Measurements from ENCODE around the gene CYSRT1.

The CYSRT1 gene

DNA sequence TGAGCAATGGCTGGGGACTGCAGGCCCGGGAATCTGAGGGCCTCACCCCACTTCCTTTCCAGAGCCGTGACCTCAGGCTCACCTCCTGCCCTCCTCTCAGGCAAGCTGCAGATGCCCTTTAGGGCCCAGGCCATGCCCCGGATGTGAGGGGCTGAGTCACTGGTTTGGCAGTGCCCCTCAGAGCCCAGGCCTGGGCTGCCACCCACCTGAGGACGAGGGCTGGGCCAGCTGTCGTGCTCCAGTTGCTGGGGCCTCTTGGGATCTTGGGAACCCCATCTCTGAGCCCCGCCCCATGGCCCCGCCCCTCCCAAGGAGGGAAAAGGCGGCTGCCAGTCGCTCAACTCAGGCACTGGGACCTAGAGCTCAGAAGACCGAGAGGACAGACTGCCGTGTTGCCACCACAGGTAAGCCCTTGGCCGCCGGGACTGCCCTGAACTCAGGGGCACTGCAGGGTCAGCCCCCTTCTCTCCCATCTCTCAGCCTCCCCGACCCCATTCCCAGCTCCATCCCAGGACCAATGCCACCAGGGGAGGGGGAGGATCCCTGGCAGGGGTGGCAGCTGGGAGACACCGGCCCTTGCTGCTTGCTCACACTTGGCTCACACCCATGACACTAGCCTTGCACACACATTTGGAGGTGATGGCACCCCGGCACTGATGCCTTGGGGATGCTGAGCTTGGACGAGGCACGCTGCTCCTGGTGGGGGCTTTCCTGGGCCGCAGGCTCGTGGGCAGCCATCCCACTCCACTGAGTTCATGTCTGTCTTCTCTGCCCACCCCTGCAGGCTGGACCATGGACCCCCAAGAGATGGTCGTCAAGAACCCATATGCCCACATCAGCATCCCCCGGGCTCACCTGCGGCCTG lies at the start of gene CYSRT1:
Gene CYSRT1, plus strand, starts transcription at position 345 of the 865 bp plus-strand sequence. Its CDS starts 448 bp downstream, at position 793.
- H3K4me1 Mint-ChIP-seq (ENCODE audit: low read depth), result peaks cover 5% of the 10 kb centered on the region
- no peaks in the 10 kb centered on the region for H3K9me3 Mint-ChIP-seq (ENCODE audit: low read depth)
- H3K4me3 Mint-ChIP-seq, result peak within 1 kb of the TSS; percentile 80
- H3K27me3 Mint-ChIP-seq, result peaks cover 2% of the 10 kb centered on the region
- H3K27ac Mint-ChIP-seq, result peak within 1 kb of the TSS; percentile 50
- no peaks in the 10 kb centered on the region for H3K36me3 Mint-ChIP-seq

DNA sequence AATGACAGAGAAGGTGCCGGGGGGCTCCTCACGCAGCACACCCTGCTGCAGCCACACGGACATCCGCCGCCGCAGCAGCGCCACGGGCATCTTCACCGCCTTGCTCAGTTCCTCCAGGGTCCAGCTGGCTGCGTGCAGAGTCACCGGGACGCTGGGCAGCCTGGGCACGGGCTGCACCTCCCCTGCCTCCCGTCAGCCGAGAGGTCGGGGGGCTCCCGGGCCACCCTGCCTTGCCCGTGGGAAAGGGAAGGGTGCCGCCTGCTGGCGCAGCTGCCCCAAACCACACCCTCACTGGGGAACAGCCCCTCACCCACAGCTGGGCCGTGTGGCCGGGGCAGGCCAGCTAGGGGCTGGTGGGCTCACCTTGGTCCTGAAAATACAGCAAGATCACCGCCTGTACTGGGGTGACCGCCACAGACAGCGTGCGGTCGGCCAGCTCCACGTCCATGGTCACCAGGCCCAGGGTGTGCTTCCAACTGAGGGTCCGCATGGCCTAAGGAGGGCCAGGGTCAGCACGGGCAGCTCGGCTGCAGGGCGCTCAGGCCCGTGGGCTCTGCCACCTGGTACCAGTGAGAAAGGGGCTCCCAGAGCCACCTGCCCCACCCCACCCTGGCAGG lies 49.5 kb upstream of the CYSRT1 start:
- Mint-ChIP-seq H3K4me1 (ENCODE audit: low read depth) (no peaks in the 10 kb centered on the region), H3K36me3 (no peaks in the 10 kb centered on the region), H3K27me3 (no peaks in the 10 kb centered on the region), H3K27ac (no peak overlapping the region), H3K9me3 (ENCODE audit: low read depth) (no peaks in the 10 kb centered on the region), H3K4me3 (no peak overlapping the region)

DNA sequence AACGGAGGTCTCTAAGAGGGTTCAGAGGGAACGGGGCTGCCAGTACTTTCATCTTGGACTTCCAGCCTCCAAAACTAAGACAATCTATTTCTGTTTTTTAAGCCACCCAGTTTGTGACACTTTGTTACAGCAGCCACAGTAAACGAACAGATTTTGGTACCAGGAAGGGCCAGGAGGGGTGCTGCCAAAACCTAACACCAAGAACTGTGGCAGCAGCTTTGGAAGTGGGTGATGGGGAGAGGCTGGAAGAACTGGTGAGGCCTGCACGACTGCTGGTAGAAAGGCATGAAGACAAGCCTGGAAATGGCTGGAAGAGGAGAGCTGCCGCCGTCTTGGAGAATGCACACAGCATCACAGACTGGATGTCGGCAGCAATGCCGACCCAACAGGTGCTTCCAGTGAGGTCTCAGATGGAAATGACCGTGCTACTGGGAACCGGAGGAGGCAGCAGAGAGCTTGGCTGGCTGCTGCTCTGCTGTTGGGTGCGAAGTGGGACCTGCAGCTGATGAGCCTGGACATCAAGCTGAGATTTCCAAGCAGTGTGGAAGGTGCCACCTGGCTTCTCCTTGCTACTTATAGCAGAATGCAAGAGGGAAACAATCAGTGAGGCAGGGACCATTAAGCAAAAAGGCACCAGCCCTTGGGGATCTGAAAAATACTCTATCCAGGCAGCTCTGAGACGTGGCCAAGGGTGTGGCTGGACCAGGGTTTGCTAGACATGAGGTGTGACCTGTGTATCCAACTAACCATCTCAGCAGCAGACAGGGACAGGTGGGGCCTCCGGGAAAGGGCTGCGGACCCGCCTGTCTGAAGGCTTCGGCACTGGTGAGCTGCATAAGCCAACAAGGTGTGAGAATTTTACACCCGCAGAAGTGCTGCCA lies 48.4 kb upstream of the CYSRT1 start:
- Mint-ChIP-seq H3K4me3 (no peak overlapping the region), H3K27ac (no peak overlapping the region), H3K9me3 (ENCODE audit: low read depth) (no peaks in the 10 kb centered on the region), H3K27me3 (no peaks in the 10 kb centered on the region), H3K36me3 (no peaks in the 10 kb centered on the region), H3K4me1 (ENCODE audit: low read depth) (no peaks in the 10 kb centered on the region)

DNA sequence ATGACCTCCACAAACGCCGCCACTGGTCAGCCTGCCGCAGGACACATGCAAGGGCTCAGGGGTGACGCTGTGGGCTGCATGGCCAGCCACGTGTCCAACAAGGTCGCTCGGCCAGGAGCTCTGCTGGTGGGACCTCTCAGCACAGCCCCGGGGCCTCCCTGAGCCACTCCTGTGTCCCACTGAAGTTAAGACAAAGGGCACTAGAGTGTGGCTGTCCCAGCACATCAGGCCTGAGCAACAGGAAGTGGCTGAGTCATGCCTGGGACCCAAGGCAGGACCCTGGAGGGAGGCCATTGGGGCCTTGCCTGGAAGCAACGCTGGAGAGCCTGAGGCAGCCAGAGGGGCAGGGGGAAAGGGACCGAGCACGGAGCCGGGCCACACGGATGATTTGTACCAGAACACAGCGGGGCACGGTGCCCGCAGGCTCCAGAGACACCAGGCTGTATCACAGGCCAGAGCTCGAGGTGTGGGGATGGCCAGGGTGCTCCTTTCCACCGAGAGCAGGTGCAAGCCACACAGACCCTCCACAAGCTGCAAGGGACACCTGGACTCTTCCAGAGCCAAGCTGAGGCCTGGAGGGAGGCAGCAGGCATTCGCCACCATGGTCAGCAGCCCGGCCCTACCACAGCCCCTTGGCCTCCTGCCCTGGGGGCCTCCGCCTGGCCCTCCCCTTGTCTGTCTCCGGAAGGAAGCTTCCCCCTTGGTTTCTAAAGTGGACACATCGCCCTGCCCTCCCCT lies 46.6 kb upstream of the CYSRT1 start:
- Mint-ChIP-seq H3K27ac (no peak overlapping the region), H3K4me1 (ENCODE audit: low read depth) (no peaks in the 10 kb centered on the region), H3K36me3 (no peaks in the 10 kb centered on the region)

DNA sequence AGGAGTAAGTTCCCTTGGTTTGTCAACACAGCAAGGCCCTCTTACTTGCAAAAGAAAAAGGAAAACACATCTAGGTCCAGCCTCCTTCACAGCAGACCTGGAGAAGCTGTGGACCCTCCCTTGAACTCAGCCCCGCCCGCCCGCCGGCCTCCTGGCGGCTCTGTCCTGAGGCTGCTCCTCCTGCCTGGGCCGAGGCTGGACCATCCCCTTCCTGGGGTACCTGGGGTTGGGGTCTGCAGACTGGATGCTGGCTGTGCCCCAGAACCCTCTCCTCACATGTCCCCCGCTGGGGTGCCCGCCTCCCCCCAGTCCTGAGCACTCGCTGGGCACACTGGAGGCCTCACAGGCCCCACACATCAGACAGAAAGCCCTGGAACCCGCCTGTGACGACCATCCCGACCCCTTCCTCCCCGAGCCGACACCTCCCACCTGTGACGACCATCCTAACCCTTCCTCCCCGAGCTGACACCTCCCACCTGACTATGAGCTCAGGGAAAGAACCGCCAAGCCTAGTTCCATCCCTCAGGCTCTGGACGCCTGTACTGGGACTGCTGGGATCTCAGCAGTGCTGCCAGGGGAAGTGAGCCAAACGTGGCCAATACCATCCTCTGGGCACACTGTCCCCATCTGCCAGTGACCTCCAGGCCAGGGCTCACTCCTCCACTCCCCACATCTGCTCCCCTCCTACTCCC lies 45.9 kb upstream of the CYSRT1 start:
- H3K27ac Mint-ChIP-seq, result no peak overlapping the region

More for the DNA sequence above, 46.6 kb upstream of the CYSRT1 start:
- Mint-ChIP-seq H3K27me3 (no peaks in the 10 kb centered on the region), H3K4me3 (no peak overlapping the region), H3K9me3 (ENCODE audit: low read depth) (no peaks in the 10 kb centered on the region)

DNA sequence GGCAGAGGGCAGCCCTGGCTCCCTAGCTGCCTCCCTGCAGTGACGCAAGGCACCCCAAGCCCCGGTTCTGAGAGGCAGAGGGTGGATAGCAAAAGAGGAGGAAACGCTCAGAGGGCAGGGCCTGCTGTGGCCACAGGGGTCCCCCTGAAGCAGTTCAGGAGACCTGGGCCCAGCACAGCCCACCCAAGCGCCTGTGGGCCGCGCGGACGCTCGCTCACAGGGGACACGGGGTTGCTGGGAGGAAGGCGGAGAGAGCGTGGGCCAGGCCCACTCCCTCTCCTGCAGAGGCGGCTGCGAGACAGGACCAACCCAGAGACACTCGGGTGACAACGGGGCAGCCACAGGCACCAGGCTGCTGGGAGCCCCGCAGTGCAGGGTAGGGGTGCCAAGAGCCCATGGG lies 45.2 kb upstream of the CYSRT1 start:
- no peak overlapping the region for H3K27ac Mint-ChIP-seq
- no peaks in the 10 kb centered on the region for H3K36me3 Mint-ChIP-seq
- no peaks in the 10 kb centered on the region for H3K9me3 Mint-ChIP-seq (ENCODE audit: low read depth)
- no peak overlapping the region for H3K4me3 Mint-ChIP-seq
- no peaks in the 10 kb centered on the region for H3K4me1 Mint-ChIP-seq (ENCODE audit: low read depth)
- no peaks in the 10 kb centered on the region for H3K27me3 Mint-ChIP-seq

More for the DNA sequence above, 45.9 kb upstream of the CYSRT1 start:
- H3K4me3 Mint-ChIP-seq, result no peak overlapping the region
- H3K9me3 Mint-ChIP-seq (ENCODE audit: low read depth), result no peaks in the 10 kb centered on the region
- H3K4me1 Mint-ChIP-seq (ENCODE audit: low read depth), result no peaks in the 10 kb centered on the region
- H3K27me3 Mint-ChIP-seq, result no peaks in the 10 kb centered on the region
- H3K36me3 Mint-ChIP-seq, result no peaks in the 10 kb centered on the region

GRCh38 chr9:137180491-137180890 lies 44.5 kb upstream of the CYSRT1 start:
- no peaks in the 10 kb centered on the region for H3K9me3 Mint-ChIP-seq (ENCODE audit: low read depth)
- H3K27ac Mint-ChIP-seq, result no peak overlapping the region
- H3K27me3 Mint-ChIP-seq, result no peaks in the 10 kb centered on the region
- H3K4me1 Mint-ChIP-seq (ENCODE audit: low read depth), result no peaks in the 10 kb centered on the region
- H3K4me3 Mint-ChIP-seq, result no peak overlapping the region
- H3K36me3 Mint-ChIP-seq, result no peaks in the 10 kb centered on the region

GRCh38 chr9:137181680-137182079 lies 43.3 kb upstream of the CYSRT1 start:
- H3K4me1 Mint-ChIP-seq (ENCODE audit: low read depth), result peaks cover 2% of the 10 kb centered on the region
- no peak overlapping the region for H3K27ac Mint-ChIP-seq
- no peak overlapping the region for H3K4me3 Mint-ChIP-seq
- no peaks in the 10 kb centered on the region for H3K9me3 Mint-ChIP-seq (ENCODE audit: low read depth)
- H3K36me3 Mint-ChIP-seq, result no peaks in the 10 kb centered on the region
- no peaks in the 10 kb centered on the region for H3K27me3 Mint-ChIP-seq

DNA sequence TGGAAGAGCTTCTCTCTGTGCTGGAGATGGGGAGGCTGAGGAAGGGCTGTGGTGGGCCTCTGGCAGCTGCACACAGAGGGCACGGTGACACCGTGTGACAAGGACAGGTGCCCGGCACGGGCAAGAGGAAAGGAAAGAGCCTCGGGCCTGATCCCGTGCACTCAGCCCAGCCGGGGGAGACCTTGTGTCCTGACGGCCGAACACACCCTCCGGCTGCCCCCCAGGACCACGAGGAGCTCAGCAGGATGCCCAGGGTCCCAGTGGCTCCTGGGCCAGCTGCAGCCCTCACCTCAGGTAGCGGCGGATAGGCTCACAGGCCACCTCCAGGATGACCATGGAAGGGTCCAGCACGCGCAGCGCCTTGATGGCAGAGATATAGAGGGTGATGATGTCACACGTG lies 42.1 kb upstream of the CYSRT1 start:
- no peak overlapping the region for H3K27ac Mint-ChIP-seq
- peaks cover 11% of the 10 kb centered on the region for H3K4me1 Mint-ChIP-seq (ENCODE audit: low read depth)
- H3K27me3 Mint-ChIP-seq, result no peaks in the 10 kb centered on the region
- no peak overlapping the region for H3K4me3 Mint-ChIP-seq
- no peaks in the 10 kb centered on the region for H3K9me3 Mint-ChIP-seq (ENCODE audit: low read depth)
- H3K36me3 Mint-ChIP-seq, result no peaks in the 10 kb centered on the region

DNA sequence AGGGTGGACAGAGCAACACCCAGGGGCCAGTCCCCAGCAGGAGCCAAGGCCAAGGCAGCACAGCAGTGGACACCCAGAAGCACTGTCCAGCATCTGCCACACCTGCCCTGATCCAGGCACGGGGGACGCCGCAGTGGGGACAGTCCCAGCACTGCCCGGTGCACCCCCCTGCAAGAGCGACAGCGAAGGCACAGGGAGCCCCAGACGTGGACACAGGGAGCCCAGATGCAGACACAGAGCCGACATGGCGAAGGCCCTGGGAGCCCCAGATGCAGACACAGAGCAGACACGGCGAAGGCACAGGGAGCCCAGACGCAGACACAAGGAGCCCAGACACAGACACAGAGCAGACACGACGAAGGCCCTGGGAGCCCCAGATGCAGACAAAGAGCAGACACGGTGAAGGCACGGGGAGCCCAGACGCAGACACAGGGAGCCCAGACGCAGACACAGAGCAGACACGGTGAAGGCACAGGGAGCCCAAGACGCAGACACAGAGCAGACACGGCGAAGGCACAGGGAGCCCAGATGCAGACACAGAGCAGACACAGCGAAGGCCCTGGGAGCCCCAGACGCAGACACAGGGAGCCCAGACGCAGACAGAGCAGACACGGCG lies 40.9 kb upstream of the CYSRT1 start:
- Mint-ChIP-seq H3K4me3 (no peak overlapping the region), H3K9me3 (ENCODE audit: low read depth) (no peaks in the 10 kb centered on the region), H3K27me3 (no peaks in the 10 kb centered on the region), H3K36me3 (no peaks in the 10 kb centered on the region), H3K4me1 (ENCODE audit: low read depth) (peaks cover 16% of the 10 kb centered on the region), H3K27ac (no peak overlapping the region)

GRCh38 chr9:137184881-137185660 lies 39.9 kb upstream of the CYSRT1 start:
- Mint-ChIP-seq H3K4me3 (peak overlapping the region; percentile 13), H3K27ac (no peak overlapping the region), H3K4me1 (ENCODE audit: low read depth) (peaks cover 18% of the 10 kb centered on the region), H3K27me3 (no peaks in the 10 kb centered on the region), H3K9me3 (ENCODE audit: low read depth) (no peaks in the 10 kb centered on the region), H3K36me3 (no peaks in the 10 kb centered on the region)

- H3K4me1 Mint-ChIP-seq (ENCODE audit: low read depth), result peaks cover 22% of the 10 kb centered on the region
- H3K27me3 Mint-ChIP-seq, result no peaks in the 10 kb centered on the region
- no peak overlapping the region for H3K4me3 Mint-ChIP-seq
- H3K9me3 Mint-ChIP-seq (ENCODE audit: low read depth), result no peaks in the 10 kb centered on the region
- H3K27ac Mint-ChIP-seq, result no peak overlapping the region
- no peaks in the 10 kb centered on the region for H3K36me3 Mint-ChIP-seq
Observed at GRCh38 chr9:137185921-137186320, 39.1 kb upstream of the CYSRT1 start.

- Mint-ChIP-seq H3K27me3 (no peaks in the 10 kb centered on the region), H3K4me1 (ENCODE audit: low read depth) (peaks cover 22% of the 10 kb centered on the region), H3K27ac (no peak overlapping the region), H3K36me3 (no peaks in the 10 kb centered on the region), H3K9me3 (ENCODE audit: low read depth) (no peaks in the 10 kb centered on the region), H3K4me3 (peak overlapping the region; percentile 90)
Observed at GRCh38 chr9:137186385-137186784, 38.6 kb upstream of the CYSRT1 start.
